ENCODE data around the gene ZSCAN9. TPM values are rescaled to one million over a fixed set of nuclear protein-coding genes. Genes with fewer than 3 reads are reported as not detected.
A peak's percentile ranks its signal among the peaks of the same experiment; 100 is the strongest.

Gene ZSCAN9
- total and polyA plus RNA-seq, 11 donors = 5.8 to 12.6 (median 7.9) TPM

DNA sequence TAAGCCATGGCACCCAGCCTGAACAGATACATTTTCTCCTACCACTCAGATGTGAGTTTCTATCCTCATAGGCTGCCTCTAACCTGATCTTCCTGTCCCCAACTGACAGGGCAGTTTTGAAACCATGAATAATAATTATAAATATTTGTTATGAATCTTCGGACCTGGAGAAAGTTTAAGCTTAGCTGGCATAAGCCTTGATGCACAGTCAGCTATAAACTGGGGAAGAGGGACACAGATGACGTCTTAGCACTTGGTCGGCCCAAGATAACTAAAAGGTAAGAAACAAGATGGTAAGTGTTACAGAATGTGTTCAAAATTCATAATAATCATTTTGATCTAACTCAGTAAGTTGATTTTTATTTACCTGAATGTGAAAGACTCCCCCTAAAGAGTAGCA lies 18.9 kb downstream of the ZSCAN9 start:
- Histone ChIP-seq H3K36me3 (peaks cover 0 to 67% (median 55%) of the 10 kb centered on the region in 9 donors), H3K27me3 (no peaks in the 10 kb centered on the region), H3K9me3 (no peaks in the 10 kb centered on the region), H3K27ac (no peak overlapping the region), H3K4me1 (peaks cover 0 to 8% (median 0%) of the 10 kb centered on the region in 12 donors), H3K4me3 (no peak overlapping the region)
- ATAC-seq (no peak), DNase-seq (no peak)
- TF ChIP-seq POLR2A (IDR thresholded peaks at IDR 0.05) = no peak
- TF ChIP-seq, protein P1, sequence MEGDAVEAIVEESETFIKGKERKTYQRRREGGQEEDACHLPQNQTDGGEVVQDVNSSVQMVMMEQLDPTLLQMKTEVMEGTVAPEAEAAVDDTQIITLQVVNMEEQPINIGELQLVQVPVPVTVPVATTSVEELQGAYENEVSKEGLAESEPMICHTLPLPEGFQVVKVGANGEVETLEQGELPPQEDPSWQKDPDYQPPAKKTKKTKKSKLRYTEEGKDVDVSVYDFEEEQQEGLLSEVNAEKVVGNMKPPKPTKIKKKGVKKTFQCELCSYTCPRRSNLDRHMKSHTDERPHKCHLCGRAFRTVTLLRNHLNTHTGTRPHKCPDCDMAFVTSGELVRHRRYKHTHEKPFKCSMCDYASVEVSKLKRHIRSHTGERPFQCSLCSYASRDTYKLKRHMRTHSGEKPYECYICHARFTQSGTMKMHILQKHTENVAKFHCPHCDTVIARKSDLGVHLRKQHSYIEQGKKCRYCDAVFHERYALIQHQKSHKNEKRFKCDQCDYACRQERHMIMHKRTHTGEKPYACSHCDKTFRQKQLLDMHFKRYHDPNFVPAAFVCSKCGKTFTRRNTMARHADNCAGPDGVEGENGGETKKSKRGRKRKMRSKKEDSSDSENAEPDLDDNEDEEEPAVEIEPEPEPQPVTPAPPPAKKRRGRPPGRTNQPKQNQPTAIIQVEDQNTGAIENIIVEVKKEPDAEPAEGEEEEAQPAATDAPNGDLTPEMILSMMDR (IDR thresholded peaks at IDR 0.05) = no peak
- WGBS, 4 donors = 91 to 97% (median 94%) methylated on average over 3 of the region's 3 CpGs
- intact Hi-C loops (cut with DNase I) = loop anchor here in 1 of 10 donors (10.0 kb wide), 1 partner anchor 111 kb away; no protein-coding TSS in a partner anchor

DNA sequence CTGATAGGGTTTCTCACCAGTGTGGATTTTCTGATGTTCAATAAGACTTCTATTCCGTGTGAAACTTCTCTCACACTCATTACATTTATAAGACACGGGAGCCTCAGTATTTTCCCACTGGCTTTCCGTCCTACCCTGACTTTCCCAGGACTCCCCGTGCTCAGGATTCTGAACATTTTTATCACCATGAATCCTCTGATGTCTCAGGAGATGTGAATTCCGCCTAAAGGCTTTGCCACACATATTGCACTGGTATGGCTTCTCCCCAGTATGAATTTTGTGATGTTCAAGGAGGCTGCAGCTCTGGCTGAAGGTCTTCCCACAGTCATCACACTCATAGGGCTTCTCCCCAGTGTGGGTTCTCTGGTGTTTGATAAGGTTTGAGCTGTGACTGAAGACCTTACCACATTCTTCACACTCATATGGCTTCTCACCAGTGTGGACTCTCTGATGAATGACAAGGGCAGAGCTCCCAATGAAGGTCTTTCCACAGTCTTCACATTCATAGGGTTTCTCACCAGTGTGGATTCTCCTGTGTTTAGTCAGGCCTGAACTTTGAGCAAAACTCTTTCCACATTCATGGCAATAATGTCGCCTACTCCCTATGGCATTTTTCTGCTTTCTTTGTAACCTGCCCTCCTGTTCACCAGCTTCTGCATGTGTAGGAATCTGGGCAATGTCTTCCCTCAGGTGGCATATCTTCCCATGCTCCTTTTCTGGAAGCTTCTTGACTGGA lies 20.3 kb downstream of the ZSCAN9 start:
- intact Hi-C loops (cut with DNase I) = loop anchor here in 1 of 10 donors (10.0 kb wide), 1 partner anchor 109 kb away; no protein-coding TSS in a partner anchor
- Histone ChIP-seq H3K36me3 (peaks cover 0 to 71% (median 59%) of the 10 kb centered on the region in 9 donors), H3K4me3 (no peak overlapping the region), H3K27me3 (no peaks in the 10 kb centered on the region), H3K9me3 (no peaks in the 10 kb centered on the region), H3K4me1 (peaks cover 0 to 10% (median 1%) of the 10 kb centered on the region in 12 donors), H3K27ac (no peak overlapping the region)
- TF ChIP-seq, protein P1 (IDR thresholded peaks at IDR 0.05) = no peak
- TF ChIP-seq POLR2A (IDR thresholded peaks at IDR 0.05) = no peak
- no peak for DNase-seq
- 89 to 94% (median 93%) methylated on average over 6 of the region's 6 CpGs for WGBS, 4 donors
- ATAC-seq = no peak

DNA sequence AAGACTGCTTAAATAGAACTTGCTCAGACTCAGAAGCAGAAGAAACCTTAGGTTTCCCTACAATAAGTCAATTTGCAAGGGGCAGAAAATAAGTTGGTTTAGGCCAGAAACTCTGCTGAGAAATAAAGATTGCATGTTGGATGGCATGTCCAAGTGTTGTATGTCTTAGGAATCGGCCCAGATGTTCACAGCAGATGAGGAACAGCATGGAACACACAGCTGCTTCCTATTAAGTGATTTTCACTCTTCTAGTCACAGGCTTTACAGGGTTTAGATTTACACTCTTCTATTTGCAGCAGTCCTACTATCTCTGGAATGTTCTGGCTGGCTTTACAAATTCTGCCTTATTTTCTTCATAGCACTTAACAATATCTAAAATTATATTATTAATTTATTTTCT lies 23.8 kb downstream of the ZSCAN9 start:
- Histone ChIP-seq H3K27me3 (no peaks in the 10 kb centered on the region), H3K9me3 (no peaks in the 10 kb centered on the region), H3K4me3 (no peak overlapping the region), H3K4me1 (peaks cover 6 to 29% (median 15%) of the 10 kb centered on the region in 12 donors), H3K36me3 (peaks cover 0 to 59% (median 55%) of the 10 kb centered on the region in 9 donors), H3K27ac (no peak overlapping the region)
- WGBS, 4 donors = 78 to 86% (median 81%) methylated on average over 1 of the region's 1 CpG
- intact Hi-C loops (cut with DNase I) = loop anchor here in 1 of 10 donors (10.0 kb wide), 1 partner anchor 106 kb away; no protein-coding TSS in a partner anchor
- ATAC-seq (no peak), DNase-seq (no peak)
- TF ChIP-seq, protein P1 (IDR thresholded peaks at IDR 0.05) = no peak
- TF ChIP-seq POLR2A (IDR thresholded peaks at IDR 0.05) = no peak

DNA sequence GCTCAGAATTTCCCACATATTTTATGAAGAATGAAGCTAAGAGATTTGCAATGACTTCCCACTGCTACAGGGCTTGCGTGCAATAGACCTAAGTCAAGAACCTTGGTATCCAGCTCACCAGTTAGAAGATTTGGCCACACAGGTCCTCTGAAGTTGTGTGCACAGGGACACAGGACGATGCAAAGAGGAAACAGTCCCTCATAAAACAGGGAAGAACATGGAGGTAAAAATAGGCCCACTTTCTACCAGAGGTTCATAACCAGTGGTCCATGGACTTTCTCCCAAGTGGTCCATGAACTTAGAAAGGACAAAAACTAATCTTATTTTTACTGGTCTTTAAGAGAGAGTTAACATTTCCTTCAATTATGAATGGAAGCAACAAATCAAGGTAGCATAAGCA lies 25.7 kb downstream of the ZSCAN9 start:
- Histone ChIP-seq H3K9me3 (no peaks in the 10 kb centered on the region), H3K27me3 (no peaks in the 10 kb centered on the region), H3K4me1 (peaks cover 6 to 32% (median 15%) of the 10 kb centered on the region in 12 donors), H3K27ac (no peak overlapping the region), H3K4me3 (peak overlapping the region in 10 of 12 donors; percentile 59 to 87 (median 78)), H3K36me3 (peaks cover 0 to 41% (median 36%) of the 10 kb centered on the region in 9 donors)
- DNase-seq = no peak
- intact Hi-C loops (cut with DNase I) = loop anchor here in 5 of 10 donors (5.0 to 10.0 kb wide), 4 partner anchors 33 to 116 kb away; partner anchors contain the start of gene ZSCAN31 (in 1 of the 5)
- TF ChIP-seq POLR2A (IDR thresholded peaks at IDR 0.05) = no peak
- TF ChIP-seq, protein P1 (IDR thresholded peaks at IDR 0.05) = no peak
- ATAC-seq = no peak
- 67 to 91% (median 76%) methylated on average over 2 of the region's 2 CpGs for WGBS, 4 donors
